Lung (tissue), 12 donors: ENCODE results near the gene C8G. TPM values are rescaled to one million over a fixed set of nuclear protein-coding genes. Genes with fewer than 3 reads are reported as not detected.

Experiments
- ATAC-seq: fragments of 200-7000 bp; cut with Tn5 transposase; one replicate; pipeline ENCODE4 v1.9.1; 2020; ENCODE audit warnings: moderate number of reproducible peaks; ENCODE audit not compliant: insufficient read depth, low FRiP score
- DNase-seq, 3 donors: peaks; one replicate each; pipeline ENCODE4 v3.0.0-alpha.2; 2013 to 2017
- H3K27ac ChIP-seq, 2 donors: one replicate each; pipeline ENCODE4 v1.5.1; 2013; ENCODE audit warnings: mild to moderate bottlenecking in 2 of 2, moderate library complexity in 2 of 2, control low read depth in 1 of 2, inconsistent platforms in 1 of 2, low read depth in 1 of 2, low read length in 1 of 2
- H3K27me3 ChIP-seq, 3 donors: one replicate each; pipeline ENCODE4 v1.5.1; 2013; ENCODE audit warnings: low read length in 2 of 3; ENCODE audit not compliant: control insufficient read depth in 3 of 3, insufficient read depth in 3 of 3
- H3K36me3 ChIP-seq, 4 donors: one replicate each; pipeline ENCODE4 v1.5.1; 2013; ENCODE audit warnings: low read length in 4 of 4, mild to moderate bottlenecking in 1 of 4, moderate library complexity in 1 of 4; ENCODE audit not compliant: control insufficient read depth in 4 of 4, insufficient read depth in 4 of 4
- H3K4me1 ChIP-seq, 5 donors: one replicate each; pipeline ENCODE4 v1.5.1; 2013; ENCODE audit warnings: low read length in 5 of 5, mild to moderate bottlenecking in 2 of 5, moderate library complexity in 1 of 5; ENCODE audit not compliant: control insufficient read depth in 5 of 5, insufficient read depth in 5 of 5
- H3K4me3 ChIP-seq: one replicate; pipeline ENCODE4 v1.5.1; 2013; ENCODE audit warnings: mild to moderate bottlenecking, control low read depth, moderate library complexity
- H3K9ac ChIP-seq, 2 donors: one replicate each; pipeline ENCODE4 v1.5.1; 2013; ENCODE audit warnings: low read length in 2 of 2, control low read depth in 1 of 2; ENCODE audit not compliant: insufficient read depth in 1 of 2
- H3K9me3 ChIP-seq, 4 donors: one replicate each; pipeline ENCODE4 v1.5.1; 2013; ENCODE audit warnings: low read length in 3 of 4, mild to moderate bottlenecking in 1 of 4, moderate library complexity in 1 of 4; ENCODE audit not compliant: control insufficient read depth in 4 of 4, insufficient read depth in 3 of 4
- CTCF ChIP-seq: IDR thresholded peaks from 2 replicates; pipeline ENCODE4 v1.5.1; 2012; ENCODE audit warnings: mild to moderate bottlenecking; ENCODE audit errors: control extremely low read depth, extremely low read depth
- WGBS, 2 donors: extraction: QIAGEN DNeasy Blood & Tissue Kit; methylation state at CpG; one replicate each; pipeline ENCODE4 v1.1.7; 2013; 5-methylcytosine and 5-hydroxymethylcytosine counted together
- polyA plus RNA-seq, 2 donors: library from polyadenylated mRNA; stranded (reverse); fragments of 200-250 nt; gene quantifications; one replicate each; pipeline ENCODE4 v1.2.1, GENCODE V29; 2013
- total RNA-seq, 2 donors: library from RNA; depleted of rRNA in 1 of 2; stranded (reverse); fragments of >200 nt in 1 of 2; gene quantifications; one replicate each; pipeline ENCODE4 v1.2.1, GENCODE V29; 2014 to 2021
- donor health status: control.
- donor health status: control.
- donor health status: Bipolar disorder and iron deficiency.
- donor health status: healthy.
- donor health status: DM: yes; HTN: yes; CAD: no.

Gene C8G
- total and polyA plus RNA-seq, 4 donors: 0.90 to 2.1 (median 1.4) TPM; not detected in 1

GRCh38 chr9:136901516-136902258 is 43.4 kb upstream of the C8G start:
- no peaks in the 10 kb centered on the region for H3K27me3 ChIP-seq
- no peak for TF ChIP-seq CTCF

GRCh38 chr9:136902259-136902821 is 42.7 kb upstream of the C8G start:
- Histone ChIP-seq H3K9ac (no peak overlapping the region), H3K4me3 (no peak overlapping the region), H3K9me3 (no peaks in the 10 kb centered on the region), H3K36me3 (peaks cover 0 to 25% (median 12%) of the 10 kb centered on the region in 4 donors), H3K27me3 (no peaks in the 10 kb centered on the region), H3K4me1 (peaks cover 0 to 17% (median 3%) of the 10 kb centered on the region in 5 donors), H3K27ac (peak overlapping the region; percentile 78 to 94)
- no peak for TF ChIP-seq CTCF
- DNase-seq (peak; percentile 40 to 55 (median 45)), ATAC-seq (peak; percentile 78)
- WGBS, 2 donors: 30 to 52% methylated on average over 15 of the region's 15 CpGs

More at GRCh38 chr9:136901516-136902258, 43.4 kb upstream of the C8G start:
- no peaks in the 10 kb centered on the region for H3K9me3 ChIP-seq
- H3K4me3 ChIP-seq: no peak overlapping the region
- peaks cover 0 to 22% (median 10%) of the 10 kb centered on the region in 4 donors for H3K36me3 ChIP-seq
- 39 to 59% methylated on average over 20 of the region's 20 CpGs for WGBS, 2 donors
- peaks cover 0 to 17% (median 3%) of the 10 kb centered on the region in 5 donors for H3K4me1 ChIP-seq
- H3K9ac ChIP-seq: no peak overlapping the region
- DNase-seq (peak in 2 of 3 donors; percentile 19 to 29), ATAC-seq (peak; percentile 29)
- H3K27ac ChIP-seq: peak overlapping the region; percentile 62 to 94

GRCh38 chr9:136903041-136903554 is 41.9 kb upstream of the C8G start:
- TF ChIP-seq CTCF: no peak
- Histone ChIP-seq H3K4me3 (no peak overlapping the region), H3K27ac (peak overlapping the region; percentile 73 to 78), H3K9me3 (no peaks in the 10 kb centered on the region), H3K9ac (no peak overlapping the region), H3K27me3 (no peaks in the 10 kb centered on the region), H3K36me3 (peaks cover 0 to 25% (median 16%) of the 10 kb centered on the region in 4 donors), H3K4me1 (peaks cover 0 to 17% (median 3%) of the 10 kb centered on the region in 5 donors)
- ATAC-seq (no peak), DNase-seq (peak; percentile 31 to 42 (median 39))
- WGBS, 2 donors: 61 to 81% methylated on average over 12 of the region's 12 CpGs
